Body of pancreas (tissue), 4 donors: ENCODE measurements around the gene GUCA2B.

Source experiments
- CTCF ChIP-seq, 7 experiments: fragments of 450-650 bp in 4 of 7; fragments of 200-600 bp in 3 of 7; sonication (generic) in 3 of 7; IDR thresholded peaks; one replicate each; pipeline ENCODE4 v1.5.1; 2016 to 2019; ENCODE audit warnings: antibody characterized with exemption in 7 of 7
- POLR2A ChIP-seq, 3 donors: fragments of 450-650 bp; IDR thresholded peaks; one replicate each; pipeline ENCODE4 v1.6.1; 2016; ENCODE audit warnings: antibody characterized with exemption in 3 of 3, mild to moderate bottlenecking in 2 of 3

GRCh38 chr1:42109600-42109999 is 43.6 kb upstream of the GUCA2B start:
- TF ChIP-seq CTCF (IDR thresholded peaks at IDR 0.05) (no peak), POLR2A (IDR thresholded peaks at IDR 0.05) (no peak)
